HK-2 (cell line): ENCODE data around the gene MPG.
"Not testable (repeated sequence)": the region's sequence is repeated elsewhere in the genome, so short reads cannot be mapped to it uniquely, and the experiment has no call there.

ENCODE experiments used
- DNase-seq: peaks from one replicate; pipeline ENCODE4 v3.0.0-alpha.2; 2018; ENCODE audit not compliant: unreplicated experiment

MPG gene

DNA sequence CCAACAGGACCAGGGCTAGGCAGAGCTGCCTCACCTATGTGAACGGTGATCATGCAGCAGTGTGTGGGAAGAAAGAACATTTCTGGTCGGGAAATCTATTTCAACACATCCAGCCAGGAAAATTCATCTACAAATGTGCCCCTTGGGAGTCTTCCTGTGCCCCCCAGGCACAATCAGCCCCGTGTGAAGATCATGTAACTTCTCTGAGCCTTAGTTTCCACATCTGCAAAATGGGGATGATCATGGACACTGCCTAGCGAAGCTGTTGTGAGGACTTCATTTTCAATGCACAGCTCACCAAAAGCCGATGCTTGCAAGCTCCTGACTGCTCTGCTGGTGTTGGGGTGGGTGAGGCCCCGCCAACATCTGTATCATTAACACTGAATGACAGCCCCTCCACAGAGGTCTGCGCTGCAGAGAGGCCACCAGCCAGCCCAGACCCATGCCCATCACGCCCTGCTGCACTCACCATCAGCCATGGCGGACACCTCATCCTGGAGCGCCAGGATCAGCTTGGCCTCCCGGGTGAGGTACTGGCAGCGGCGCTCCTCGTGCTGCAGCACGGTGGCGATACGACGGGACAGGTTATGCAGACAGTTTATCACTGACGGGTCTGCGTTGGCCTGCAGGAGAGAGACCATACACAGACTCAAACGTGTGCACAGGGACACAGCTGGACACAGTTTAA, 34.3 kb downstream of the MPG start:
- no peak for DNase-seq

GRCh38 chr16:114327-114726, 36.3 kb downstream of the MPG start:
- DNase-seq = no peak

GRCh38 chr16:116015-116414, 38.0 kb downstream of the MPG start:
- DNase-seq = no peak

DNA sequence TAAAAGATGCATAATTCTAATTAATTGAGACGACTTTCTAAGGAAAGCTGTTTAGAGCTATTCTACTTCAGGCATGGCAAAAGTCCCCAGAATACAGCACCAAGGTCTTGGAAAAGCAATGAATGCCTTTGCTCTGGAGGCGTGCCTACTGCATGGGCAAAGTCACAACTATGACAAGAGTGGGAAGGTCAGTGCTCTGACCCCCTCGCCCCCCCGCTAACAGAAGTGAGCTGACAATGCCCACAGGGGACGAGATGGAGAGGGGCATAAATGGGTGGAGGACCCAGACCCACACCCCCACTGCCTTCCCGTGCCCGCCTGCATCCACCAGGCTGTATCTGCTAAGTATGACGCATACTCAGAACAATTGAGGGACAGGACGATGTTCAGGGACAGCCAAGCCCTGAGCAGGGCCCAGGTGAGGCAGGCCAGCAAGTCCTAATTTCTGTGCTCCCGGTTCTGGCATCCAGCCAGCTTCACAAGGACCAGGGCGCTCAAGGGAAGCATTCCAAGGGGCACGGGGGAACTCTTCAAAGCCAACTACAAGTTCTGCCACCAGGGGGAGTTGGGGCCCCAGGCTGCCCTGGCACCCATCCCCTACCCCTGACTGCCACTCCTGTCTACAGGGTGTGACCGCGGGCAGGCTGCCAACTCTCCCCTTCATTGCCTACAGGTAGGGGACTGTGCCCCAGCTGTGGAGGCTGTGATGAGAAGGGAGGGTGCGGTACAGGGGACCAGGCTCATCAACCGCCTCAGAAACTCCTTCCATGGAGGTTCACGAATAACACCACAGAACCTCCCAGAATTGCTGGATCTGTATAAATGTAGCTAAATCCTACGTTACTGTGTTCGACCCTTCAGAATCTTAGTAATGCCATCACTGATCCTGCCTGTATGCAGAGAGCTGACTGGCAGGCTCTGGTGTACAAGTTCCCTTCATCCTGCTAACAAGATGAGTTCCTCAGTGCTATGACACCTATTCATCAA, 39.6 kb downstream of the MPG start:
- DNase-seq = peak; percentile 55

DNA sequence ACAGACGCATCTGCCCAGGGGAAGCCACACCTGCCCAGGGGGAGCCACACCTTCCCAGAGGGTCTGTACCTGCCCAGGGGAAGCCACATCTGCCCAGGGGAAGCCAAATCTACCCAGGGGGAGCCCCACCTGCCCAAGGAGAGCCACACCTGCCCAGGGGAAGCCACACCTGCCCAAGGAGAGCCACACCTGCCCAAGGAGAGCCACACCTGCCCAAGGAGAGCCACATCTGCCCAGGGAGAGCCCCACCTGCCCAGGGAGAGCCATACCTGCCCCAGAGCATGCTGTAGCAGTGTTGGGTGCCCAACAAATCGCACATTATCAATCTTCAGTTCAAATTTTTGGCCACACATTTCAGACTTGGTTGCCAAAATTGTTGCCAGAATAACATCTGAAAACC, 40.8 kb downstream of the MPG start:
- DNase-seq = no peak

DNA sequence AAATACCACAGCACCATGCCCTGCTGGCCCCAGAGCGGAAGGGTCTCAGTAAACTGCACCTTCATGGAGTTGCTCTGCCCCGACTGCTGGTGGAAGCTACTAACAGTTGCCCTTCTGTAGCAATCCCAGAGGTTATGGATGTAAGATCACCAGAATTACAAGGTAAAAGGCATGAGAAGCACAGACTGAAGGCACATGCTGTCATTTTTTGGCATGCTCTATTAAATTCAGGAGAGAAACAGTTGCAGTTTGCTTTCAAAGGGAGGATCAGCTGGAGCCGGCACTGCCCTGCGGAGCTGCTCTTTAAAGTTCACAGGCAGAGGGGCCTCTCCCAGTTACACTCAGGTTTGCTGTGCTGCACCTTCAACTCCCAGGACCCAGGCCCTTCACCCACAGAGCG, 41.3 kb downstream of the MPG start:
- no peak for DNase-seq

DNA sequence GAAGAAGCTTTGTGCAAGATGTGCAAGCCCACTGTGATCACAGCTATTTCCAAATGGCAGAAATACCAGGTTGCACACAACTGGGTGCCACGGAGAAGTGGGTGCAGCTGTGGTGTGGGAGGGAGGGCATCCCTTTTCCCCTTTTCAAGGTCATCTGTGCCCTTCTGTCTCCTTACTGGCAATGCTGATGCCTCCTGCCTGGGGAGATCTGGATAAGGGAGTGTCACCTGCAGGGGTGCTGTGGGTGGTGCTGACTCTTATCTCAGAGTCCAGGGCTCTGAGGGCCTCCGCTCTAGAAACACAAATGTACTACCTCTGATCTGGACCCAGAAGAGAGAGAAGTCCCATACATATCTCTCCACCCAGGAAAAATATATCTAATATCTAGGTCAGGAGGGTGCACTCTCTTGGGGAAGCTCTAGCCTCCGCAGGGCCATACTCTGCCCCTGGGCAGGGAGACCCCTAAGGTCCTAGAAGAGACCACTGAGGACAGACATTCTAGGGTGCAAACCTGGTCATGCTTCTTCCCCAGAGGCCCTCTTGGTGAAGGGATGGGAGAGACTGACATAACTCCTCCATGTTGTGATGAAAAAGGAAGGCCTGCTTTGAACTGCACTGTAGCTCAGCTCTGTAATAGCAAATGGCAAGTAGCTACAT, 41.9 kb downstream of the MPG start:
- no peak for DNase-seq

- DNase-seq = no peak
Observed at GRCh38 chr16:120756-121155, 42.7 kb downstream of the MPG start.

DNA sequence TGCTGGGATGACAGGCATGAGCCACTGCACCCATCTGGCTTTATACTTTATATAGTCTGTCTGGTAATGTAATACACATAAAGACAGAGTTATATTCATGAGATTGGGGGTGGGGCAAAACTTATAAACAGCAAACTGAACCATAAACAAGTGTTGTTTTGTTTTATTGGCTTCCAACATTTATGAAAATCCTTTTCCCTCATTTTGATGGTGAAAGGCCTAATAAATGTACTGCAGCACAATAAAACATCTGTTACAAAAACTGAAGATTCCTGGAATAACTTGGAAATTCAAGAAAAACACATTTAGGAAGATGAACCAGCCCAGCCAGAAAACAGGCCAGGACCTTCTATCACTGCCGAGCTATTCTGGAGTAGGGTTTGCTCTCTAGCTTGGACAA, 44.3 kb downstream of the MPG start:
- DNase-seq = no peak

DNA sequence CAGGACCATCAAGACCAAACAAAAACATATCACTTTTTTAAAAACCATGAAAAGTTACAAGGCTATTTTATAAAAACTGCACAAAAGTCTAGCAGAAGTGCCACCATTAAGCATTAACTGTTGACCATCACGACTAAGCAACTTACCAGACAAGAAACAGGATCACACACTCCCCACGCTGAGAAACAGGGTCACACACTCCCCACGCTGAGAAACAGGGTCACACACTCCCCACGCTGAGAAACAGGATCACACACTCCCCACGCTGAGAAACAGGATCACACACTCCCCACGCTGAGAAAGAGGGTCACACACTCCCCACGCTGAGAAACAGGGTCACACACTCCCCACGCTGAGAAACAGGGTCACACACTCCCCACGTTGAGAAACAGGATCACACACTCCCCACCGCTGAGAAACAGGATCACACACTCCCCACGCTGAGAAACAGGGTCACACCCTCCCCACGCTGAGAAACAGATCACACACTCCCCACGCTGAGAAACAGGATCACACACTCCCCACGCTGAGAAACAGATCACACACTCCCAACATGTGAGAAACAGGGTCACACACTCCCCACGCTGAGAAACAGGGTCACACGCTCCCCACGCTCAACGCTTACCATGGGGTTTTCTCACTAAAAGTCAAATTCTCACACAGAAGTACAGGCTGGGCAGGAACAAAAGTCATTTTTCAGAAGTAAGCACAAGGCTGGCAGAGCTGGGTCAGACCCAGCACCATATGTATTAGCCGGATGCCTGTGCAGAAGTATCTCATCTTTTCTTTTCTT, 45.7 kb downstream of the MPG start:
- not testable (repeated sequence) for DNase-seq

DNA sequence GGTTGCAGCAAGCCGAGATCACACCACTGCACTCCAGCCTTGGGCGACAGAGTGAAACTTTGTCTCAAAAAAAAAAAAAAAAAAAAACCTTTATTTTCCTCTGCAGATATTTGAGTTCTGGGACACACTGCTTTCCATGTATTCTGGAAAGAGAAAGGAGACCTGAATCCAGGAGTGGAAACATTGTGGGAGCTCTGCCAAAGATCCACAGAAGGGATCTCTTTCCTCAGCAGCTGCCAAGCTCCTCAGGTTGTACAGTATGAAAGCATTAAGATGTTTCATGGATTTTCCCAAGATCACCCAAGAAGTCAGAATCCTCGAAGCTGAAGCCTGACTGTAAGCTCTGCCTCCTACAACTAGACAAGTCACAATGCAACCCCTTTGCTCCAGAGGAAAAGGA, 47.0 kb downstream of the MPG start:
- DNase-seq = no peak

GRCh38 chr16:129075-129474, 51.0 kb downstream of the MPG start:
- no peak for DNase-seq

GRCh38 chr16:130533-131173, 52.6 kb downstream of the MPG start:
- DNase-seq = no peak

- DNase-seq = no peak
Observed at GRCh38 chr16:132120-132519, 54.1 kb downstream of the MPG start.

- DNase-seq = no peak
Observed at GRCh38 chr16:133716-134115, 55.7 kb downstream of the MPG start.
